Endothelial cell of umbilical vein (primary cell): Measurements from ENCODE around the gene HBS1L. TPM values are rescaled to one million over a fixed set of nuclear protein-coding genes. Genes with fewer than 3 reads are reported as not detected.

Experiments used
- BruUV-seq: library from RNA; stranded (reverse); fragments of 400-500 nt; replicated peaks from 2 replicates; lab custom pipeline; 2021; lab: Mats Ljungman, UMichigan
- CTCF ChIA-PET: fragments of 300-600, 350-600 bp; sonication (Branson Sonifier 250); formaldehyde crosslinking; loops from one replicate; lab custom pipeline; 2021; ENCODE audit warnings: antibody characterized with exemption, inconsistent platforms; lab: Charles Lee
- POLR2A ChIA-PET: fragments of 300-600, 350-600 bp; sonication (Branson Sonifier 250); formaldehyde crosslinking; loops from one replicate; lab custom pipeline; 2021; ENCODE audit warnings: antibody characterized with exemption, inconsistent platforms; lab: Charles Lee
- DNase-seq: peaks from one replicate; pipeline ENCODE4 v3.0.0-alpha.2; 2011; ENCODE audit warnings: low read depth, low spot score
- FAIRE-seq: peaks from 2 replicates; lab custom pipeline; 2011; peaks lifted over from hg19 to GRCh38; lab: Jason Lieb, UNC
- H2AFZ ChIP-seq: 2 replicates; pipeline ENCODE4 v1.6.0; 2012; ENCODE audit warnings: low read depth, low read length, control low read depth, inconsistent platforms
- H3K27ac ChIP-seq: 2 replicates; pipeline ENCODE4 v1.5.1; 2011; ENCODE audit warnings: low read depth, mild to moderate bottlenecking, control low read depth, low read length, moderate library complexity; ENCODE audit not compliant: insufficient read depth
- H3K27me3 ChIP-seq, 2 experiments: 2 replicates each; pipeline versions ENCODE4 v1.6.0 to v1.6.1; 2011; ENCODE audit warnings: low read length in 2 of 2, mixed read lengths in 1 of 2; ENCODE audit not compliant: control insufficient read depth in 2 of 2, insufficient read depth in 2 of 2
- H3K36me3 ChIP-seq, 2 experiments: 2 replicates in 1 of 2; 3 replicates in 1 of 2; pipeline ENCODE4 v1.5.1; 2011; ENCODE audit warnings: low read length in 2 of 2, mild to moderate bottlenecking in 1 of 2, moderate library complexity in 1 of 2; ENCODE audit not compliant: control insufficient read depth in 2 of 2, insufficient read depth in 2 of 2; ENCODE audit errors: extremely low read depth in 1 of 2
- H3K4me1 ChIP-seq: 3 replicates; pipeline ENCODE4 v1.5.1; 2011; ENCODE audit warnings: mild to moderate bottlenecking, low read length; ENCODE audit not compliant: control insufficient read depth, insufficient read depth; ENCODE audit errors: extremely low read depth
- H3K4me2 ChIP-seq: 2 replicates; pipeline ENCODE4 v1.6.1; 2011; ENCODE audit warnings: low read length, control low read depth, mixed read lengths; ENCODE audit not compliant: insufficient read depth
- H3K4me3 ChIP-seq, 3 experiments: fragments of 200-600 bp in 1 of 3; sonication (generic), shearing (Covaris generic) in 1 of 3; replicated peaks in 1 of 3; 2 replicates each; pipeline ENCODE4 v1.5.1; 2011 to 2016; ENCODE audit warnings: control low read depth in 3 of 3, low read length in 3 of 3, mild to moderate bottlenecking in 2 of 3, inconsistent platforms in 1 of 3, low read depth in 1 of 3, moderate library complexity in 1 of 3; ENCODE audit not compliant: insufficient read depth in 1 of 3
- H3K79me2 ChIP-seq: 2 replicates; pipeline ENCODE4 v1.6.0; 2012; ENCODE audit warnings: low read length, inconsistent platforms; ENCODE audit not compliant: control insufficient read depth, insufficient read depth
- H3K9ac ChIP-seq: replicated peaks from 2 replicates; pipeline ENCODE3; 2011; ENCODE audit warnings: low read length, control low read depth; ENCODE audit not compliant: insufficient read depth; ENCODE audit errors: extremely low read depth
- H3K9me1 ChIP-seq: replicated peaks from 3 replicates; pipeline ENCODE4 v1.6.0; 2011; ENCODE audit warnings: mild to moderate bottlenecking, low read length; ENCODE audit not compliant: control insufficient read depth, insufficient read depth; ENCODE audit errors: extremely low read depth
- H3K9me3 ChIP-seq: replicated peaks from 2 replicates; pipeline ENCODE4 v1.5.1; 2012; ENCODE audit warnings: low read length, inconsistent platforms; ENCODE audit not compliant: control insufficient read depth, insufficient read depth
- H4K20me1 ChIP-seq: replicated peaks from 2 replicates; pipeline ENCODE3; 2011; ENCODE audit warnings: mild to moderate bottlenecking, low read length; ENCODE audit not compliant: control insufficient read depth, insufficient read depth; ENCODE audit errors: extremely low read depth
- CTCF ChIP-seq, 2 donors: IDR thresholded peaks; 1 replicate in 1 of 2; 2 replicates in 1 of 2; pipeline ENCODE4 v1.5.1; 2011; ENCODE audit warnings: low read length in 2 of 2, mild to moderate bottlenecking in 2 of 2, moderate library complexity in 2 of 2, control low read depth in 1 of 2, inconsistent platforms in 1 of 2, low read depth in 1 of 2; ENCODE audit not compliant: insufficient read depth in 1 of 2; ENCODE audit errors: extremely low read depth in 1 of 2
- EZH2 ChIP-seq: IDR thresholded peaks from 2 replicates; pipeline ENCODE4 v1.6.1; 2012; ENCODE audit warnings: borderline replicate concordance, low read depth, mild to moderate bottlenecking, moderate library complexity, low read length, inconsistent platforms; ENCODE audit not compliant: severe bottlenecking
- FOS ChIP-seq: IDR thresholded peaks from 2 replicates; pipeline ENCODE4 v1.6.1; 2011; ENCODE audit warnings: mild to moderate bottlenecking, low read length, moderate library complexity, borderline replicate concordance; ENCODE audit not compliant: insufficient read depth
- GATA2 ChIP-seq: IDR thresholded peaks from 2 replicates; pipeline ENCODE4 v1.7.0; 2011; ENCODE audit warnings: low read depth, mild to moderate bottlenecking, moderate library complexity, mixed read lengths, low read length; ENCODE audit not compliant: insufficient read length, insufficient read depth
- JUN ChIP-seq: IDR thresholded peaks from 2 replicates; pipeline ENCODE4 v1.6.1; 2011; ENCODE audit warnings: borderline replicate concordance, low read depth; ENCODE audit not compliant: insufficient read length, insufficient read depth
- MAX ChIP-seq: IDR thresholded peaks from 2 replicates; pipeline ENCODE4 v1.6.1; 2011; ENCODE audit not compliant: insufficient read depth, insufficient read length
- MYC ChIP-seq: IDR thresholded peaks from one replicate; pipeline ENCODE4 v1.6.1; 2011; ENCODE audit warnings: mild to moderate bottlenecking, low read depth, low read length
- POLR2A ChIP-seq: IDR thresholded peaks from 2 replicates; pipeline ENCODE4 v1.6.1; 2012; ENCODE audit warnings: low read depth, mild to moderate bottlenecking, control low read depth, low read length
- POLR2AphosphoS5 ChIP-seq: IDR thresholded peaks from 2 replicates; pipeline ENCODE4 v1.6.1; 2012; ENCODE audit warnings: low read depth, mild to moderate bottlenecking, control low read depth, low read length, moderate library complexity; ENCODE audit not compliant: insufficient read depth
- dilution Hi-C: fragments of 300-500 bp; cut with MboI; formaldehyde crosslinking; loops from one replicate; pipeline ENCODE4 v1.15.0; 2019; ENCODE audit warnings: low sequenced_read_pairs; ENCODE audit not compliant: extremely low pct_ligation_motif_present
- intact Hi-C: fragments of 100-400 bp; cut with micrococcal nuclease; formaldehyde crosslinking; loops from one replicate; pipeline ENCODE4 v1.10.0; 2022
- polyA plus RNA-seq, 4 experiments: library from polyadenylated mRNA; depleted of rRNA in 3 of 4; stranded (reverse) in 3 of 4; unstranded in 1 of 4; fragments of >200 nt; gene quantifications; 2 replicates each; pipeline versions ENCODE4 v1.2.1 to v1.2.3, GENCODE V29; 2011 to 2012; ENCODE audit warnings: missing spikeins in 1 of 4
- total RNA-seq: library from RNA; stranded (reverse); gene quantifications from 2 replicates; pipeline ENCODE4 v1.2.3, GENCODE V29; 2021

HBS1L gene
- total and polyA plus RNA-seq, 2 donors (not counting 3 experiments of a cell fraction or from before 2014, with no cell fraction given): 23.7 to 74.6 TPM

GRCh38 chr6:134967711-134968110 is 86.9 kb downstream of the HBS1L start:
- no peak overlapping the region for H3K4me2 ChIP-seq
- DNase-seq (no peak), FAIRE-seq (no peak)
- no peaks in the 10 kb centered on the region for H3K36me3 ChIP-seq
- CTCF ChIA-PET: interaction anchor here (1.2 kb wide), 1 partner anchor 35 kb away, joined by 3 read pairs; no protein-coding TSS in a partner anchor
- H3K4me1 ChIP-seq: no peaks in the 10 kb centered on the region
- H3K9ac ChIP-seq: no peak overlapping the region
- no TSS peak for BruUV-seq
- H3K27ac ChIP-seq: no peak overlapping the region
- H3K9me1 ChIP-seq: no peaks in the 10 kb centered on the region
- H3K9me3 ChIP-seq: no peaks in the 10 kb centered on the region
- no peaks in the 10 kb centered on the region for H4K20me1 ChIP-seq
- no peaks in the 10 kb centered on the region for H3K79me2 ChIP-seq
- H3K27me3 ChIP-seq: no peaks in the 10 kb centered on the region
- POLR2A ChIA-PET: no interaction called here
- H2AFZ ChIP-seq: no peak overlapping the region
- intact Hi-C loops (no loop called here), dilution Hi-C loops (no loop called here)
- H3K4me3 ChIP-seq: no peak overlapping the region
- TF ChIP-seq EZH2 (no peak), POLR2A (no peak), JUN (no peak), FOS (no peak), CTCF (IDR thresholded peaks at IDR 0.05; ENCODE audit: extremely low read depth in 1 of 2, insufficient read depth in 1 of 2, low read depth in 1 of 2, low read length in 2 of 2) (no peak), MYC (no peak), MAX (no peak), POLR2AphosphoS5 (no peak), GATA2 (no peak)
